COR-L47 (cell line): ENCODE results near the gene LRIG1.
A peak's percentile ranks its signal among the peaks of the same experiment; 100 is the strongest.

ENCODE experiments used
- DNase-seq: peaks from one replicate; lab custom pipeline; 2025; lab: John Stamatoyannopoulos, UW

The LRIG1 gene

GRCh38 chr3:66500576-66501482, at the start of gene LRIG1:
Gene LRIG1, minus strand, starts transcription at chr3:66501022. Its CDS starts 615 bp downstream, at chr3:66500407.
- peak; percentile 91 for DNase-seq

- no peak for DNase-seq
These were observed 44.0 kb upstream of the LRIG1 start for GRCh38 chr3:66544619-66545429.

GRCh38 chr3:66542153-66542552, 41.3 kb upstream of the LRIG1 start:
- DNase-seq: no peak

- no peak for DNase-seq
These were observed 38.7 kb upstream of the LRIG1 start for GRCh38 chr3:66539466-66539989.

- DNase-seq: no peak
These were observed 37.6 kb upstream of the LRIG1 start for GRCh38 chr3:66538390-66538789.

- no peak for DNase-seq
These were observed 36.9 kb upstream of the LRIG1 start for GRCh38 chr3:66537735-66538134.

GRCh38 chr3:66536791-66537190, 36.0 kb upstream of the LRIG1 start:
- no peak for DNase-seq

- DNase-seq: no peak
These were observed 33.6 kb upstream of the LRIG1 start for GRCh38 chr3:66534304-66534845.

- no peak for DNase-seq
These were observed 31.8 kb upstream of the LRIG1 start for GRCh38 chr3:66532613-66533012.

- no peak for DNase-seq
These were observed 31.4 kb upstream of the LRIG1 start for GRCh38 chr3:66532160-66532587.

- DNase-seq: no peak
These were observed 30.4 kb upstream of the LRIG1 start for GRCh38 chr3:66531256-66531655.

- peak; percentile 9 for DNase-seq
These were observed 26.4 kb upstream of the LRIG1 start for GRCh38 chr3:66527246-66527645.

- DNase-seq: no peak
These were observed 24.9 kb upstream of the LRIG1 start for GRCh38 chr3:66525771-66526170.

GRCh38 chr3:66520724-66521123, 19.9 kb upstream of the LRIG1 start:
- no peak for DNase-seq

- DNase-seq: no peak
These were observed 17.8 kb upstream of the LRIG1 start for GRCh38 chr3:66518644-66519043.

GRCh38 chr3:66518126-66518525, 17.3 kb upstream of the LRIG1 start:
- DNase-seq: no peak

GRCh38 chr3:66517241-66517640, 16.4 kb upstream of the LRIG1 start:
- no peak for DNase-seq

GRCh38 chr3:66508461-66508860, 7.6 kb upstream of the LRIG1 start:
- no peak for DNase-seq

GRCh38 chr3:66507423-66508260, 6.8 kb upstream of the LRIG1 start:
- DNase-seq: no peak

- DNase-seq: no peak
These were observed 5.3 kb upstream of the LRIG1 start for GRCh38 chr3:66506154-66506553.

GRCh38 chr3:66504850-66505641, 4.2 kb upstream of the LRIG1 start:
- no peak for DNase-seq
